ENCODE measurements around the gene MST1R.
A peak's percentile ranks its signal among the peaks of the same experiment; 100 is the strongest.
"Not testable (repeated sequence)": the region's sequence is repeated elsewhere in the genome, so short reads cannot be mapped to it uniquely, and the experiment has no call there.

The MST1R gene

GRCh38 chr3:49903451-49904424 is at the start of gene MST1R:
MST1R (minus strand) TSS chr3:49903873; CDS start chr3:49903609, 264 bp downstream.
- DNase-seq (ENCODE audit: low spot score) = peak; percentile 77

- DNase-seq (ENCODE audit: low spot score) = no peak
These were observed 49.3 kb upstream of the MST1R start for GRCh38 chr3:49952924-49953323.

- no peak for DNase-seq (ENCODE audit: low spot score)
These were observed 39.0 kb upstream of the MST1R start for GRCh38 chr3:49942651-49943050.

GRCh38 chr3:49940667-49941249 is 37.1 kb upstream of the MST1R start:
- no peak for DNase-seq (ENCODE audit: low spot score)

GRCh38 chr3:49939858-49940666 is 36.4 kb upstream of the MST1R start, which contains the start of gene RBM6:
RBM6 (plus strand) TSS chr3:49940150; CDS start chr3:49962642, 22,492 bp downstream.
- peak; percentile 95 for DNase-seq (ENCODE audit: low spot score)

- no peak for DNase-seq (ENCODE audit: low spot score)
These were observed 33.4 kb upstream of the MST1R start for GRCh38 chr3:49937090-49937489.

GRCh38 chr3:49932281-49932680 is 28.6 kb upstream of the MST1R start:
- DNase-seq (ENCODE audit: low spot score) = not testable (repeated sequence)

GRCh38 chr3:49930922-49931321 is 27.2 kb upstream of the MST1R start:
- no peak for DNase-seq (ENCODE audit: low spot score)

- DNase-seq (ENCODE audit: low spot score) = no peak
These were observed 26.6 kb upstream of the MST1R start for GRCh38 chr3:49930168-49930690.

GRCh38 chr3:49929291-49930167 is 25.9 kb upstream of the MST1R start, which contains the start of gene MON1A:
MON1A (minus strand) TSS chr3:49929811; CDS start chr3:49913346, 16,465 bp downstream.
- peak; percentile 96 for DNase-seq (ENCODE audit: low spot score)

GRCh38 chr3:49928481-49929017 is 24.9 kb upstream of the MST1R start:
- no peak for DNase-seq (ENCODE audit: low spot score)

- no peak for DNase-seq (ENCODE audit: low spot score)
These were observed 24.1 kb upstream of the MST1R start for GRCh38 chr3:49927798-49928197.

GRCh38 chr3:49926117-49926728 is 22.6 kb upstream of the MST1R start:
- DNase-seq (ENCODE audit: low spot score) = no peak

- DNase-seq (ENCODE audit: low spot score) = no peak
These were observed 21.8 kb upstream of the MST1R start for GRCh38 chr3:49925485-49925884.

GRCh38 chr3:49924683-49925082 is 21.0 kb upstream of the MST1R start:
- no peak for DNase-seq (ENCODE audit: low spot score)

- not testable (repeated sequence) for DNase-seq (ENCODE audit: low spot score)
These were observed 14.3 kb upstream of the MST1R start for GRCh38 chr3:49917806-49918590.

- no peak for DNase-seq (ENCODE audit: low spot score)
These were observed 13.0 kb upstream of the MST1R start for GRCh38 chr3:49916686-49917085.

GRCh38 chr3:49914906-49915305 is 11.2 kb upstream of the MST1R start:
- no peak for DNase-seq (ENCODE audit: low spot score)

- DNase-seq (ENCODE audit: low spot score) = no peak
These were observed 9.2 kb upstream of the MST1R start for GRCh38 chr3:49912881-49913281.
